ENCODE data around the gene BCAS2. TPM values are rescaled to one million over a fixed set of nuclear protein-coding genes. Genes with fewer than 3 reads are reported as not detected.
A peak's percentile ranks its signal among the peaks of the same experiment; 100 is the strongest.

BCAS2 gene
- total RNA-seq: 58.1 and 58.4 TPM in 2 replicates

DNA sequence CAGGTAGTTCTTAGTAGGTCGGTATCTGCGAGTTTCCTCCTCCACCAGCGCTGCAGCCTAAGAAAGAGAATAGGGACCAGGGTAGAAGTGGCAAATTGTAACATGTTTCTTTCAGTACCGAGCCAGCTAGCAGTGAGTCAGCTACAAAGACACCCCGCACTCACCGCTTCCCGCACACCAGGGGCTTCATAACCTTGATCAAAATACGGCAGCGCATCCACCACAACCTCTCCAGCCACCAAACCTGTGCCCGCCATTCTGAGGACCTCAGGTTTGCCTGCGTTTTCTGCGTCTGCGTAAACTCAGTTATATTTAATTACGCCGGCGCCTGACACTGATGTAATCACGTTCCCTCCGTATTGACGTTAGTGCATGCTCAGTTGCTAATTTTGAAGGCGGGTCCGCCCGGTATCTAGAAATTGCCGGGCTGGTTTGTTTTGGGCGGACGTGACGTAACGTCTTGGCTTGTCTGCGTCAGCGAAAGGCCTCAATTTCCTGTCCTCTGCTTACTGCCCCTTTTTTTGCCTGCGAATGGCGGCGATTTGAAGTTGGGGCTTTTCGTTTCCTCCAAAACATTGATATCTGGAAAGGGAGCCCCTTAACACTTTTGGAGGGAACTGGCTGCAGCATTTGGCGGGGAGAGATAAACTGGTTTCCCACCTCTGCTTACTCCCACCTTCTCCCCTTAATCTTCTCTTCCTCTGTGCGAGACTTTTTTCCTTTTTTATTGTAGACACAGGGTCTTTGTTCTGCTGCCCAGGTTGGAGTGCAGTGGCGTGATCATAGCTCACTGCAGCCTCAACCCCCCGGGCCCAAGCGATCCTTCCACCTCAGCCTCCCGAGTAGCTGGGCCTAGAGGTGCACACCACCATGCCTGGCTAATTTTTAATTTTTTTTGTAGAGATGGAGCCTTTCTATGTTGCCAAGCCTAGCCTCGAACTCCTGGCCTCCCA is at the start of gene BCAS2:
TSS of gene BCAS2 (minus strand) at position 281 of the 953 bp plus-strand sequence. CDS start at position 257, 24 bp downstream.
- TF ChIP-seq, protein P1, sequence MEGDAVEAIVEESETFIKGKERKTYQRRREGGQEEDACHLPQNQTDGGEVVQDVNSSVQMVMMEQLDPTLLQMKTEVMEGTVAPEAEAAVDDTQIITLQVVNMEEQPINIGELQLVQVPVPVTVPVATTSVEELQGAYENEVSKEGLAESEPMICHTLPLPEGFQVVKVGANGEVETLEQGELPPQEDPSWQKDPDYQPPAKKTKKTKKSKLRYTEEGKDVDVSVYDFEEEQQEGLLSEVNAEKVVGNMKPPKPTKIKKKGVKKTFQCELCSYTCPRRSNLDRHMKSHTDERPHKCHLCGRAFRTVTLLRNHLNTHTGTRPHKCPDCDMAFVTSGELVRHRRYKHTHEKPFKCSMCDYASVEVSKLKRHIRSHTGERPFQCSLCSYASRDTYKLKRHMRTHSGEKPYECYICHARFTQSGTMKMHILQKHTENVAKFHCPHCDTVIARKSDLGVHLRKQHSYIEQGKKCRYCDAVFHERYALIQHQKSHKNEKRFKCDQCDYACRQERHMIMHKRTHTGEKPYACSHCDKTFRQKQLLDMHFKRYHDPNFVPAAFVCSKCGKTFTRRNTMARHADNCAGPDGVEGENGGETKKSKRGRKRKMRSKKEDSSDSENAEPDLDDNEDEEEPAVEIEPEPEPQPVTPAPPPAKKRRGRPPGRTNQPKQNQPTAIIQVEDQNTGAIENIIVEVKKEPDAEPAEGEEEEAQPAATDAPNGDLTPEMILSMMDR (IDR thresholded peaks at IDR 0.05; ENCODE audit: insufficient read depth, low read length, poor library complexity, severe bottlenecking): no peak
- Histone ChIP-seq H3K4me3 (ENCODE audit: low read depth, low read length) (peak within 1 kb of the TSS; percentile 87), H3K36me3 (ENCODE audit: control insufficient read depth, insufficient read depth, low read length) (no peaks in the 10 kb centered on the region), H3K27me3 (ENCODE audit: control insufficient read depth, insufficient read depth, low read length) (no peaks in the 10 kb centered on the region)
- peak; percentile 94 for DNase-seq (ENCODE audit: low read depth)

GRCh38 chr1:114627107-114627506 is 45.7 kb upstream of the BCAS2 start:
- Histone ChIP-seq H3K27me3 (ENCODE audit: control insufficient read depth, insufficient read depth, low read length) (no peaks in the 10 kb centered on the region), H3K4me3 (ENCODE audit: low read depth, low read length) (no peak overlapping the region), H3K36me3 (ENCODE audit: control insufficient read depth, insufficient read depth, low read length) (no peaks in the 10 kb centered on the region)
- TF ChIP-seq, protein P1 (IDR thresholded peaks at IDR 0.05; ENCODE audit: insufficient read depth, low read length, poor library complexity, severe bottlenecking): no peak
- DNase-seq (ENCODE audit: low read depth): no peak

DNA sequence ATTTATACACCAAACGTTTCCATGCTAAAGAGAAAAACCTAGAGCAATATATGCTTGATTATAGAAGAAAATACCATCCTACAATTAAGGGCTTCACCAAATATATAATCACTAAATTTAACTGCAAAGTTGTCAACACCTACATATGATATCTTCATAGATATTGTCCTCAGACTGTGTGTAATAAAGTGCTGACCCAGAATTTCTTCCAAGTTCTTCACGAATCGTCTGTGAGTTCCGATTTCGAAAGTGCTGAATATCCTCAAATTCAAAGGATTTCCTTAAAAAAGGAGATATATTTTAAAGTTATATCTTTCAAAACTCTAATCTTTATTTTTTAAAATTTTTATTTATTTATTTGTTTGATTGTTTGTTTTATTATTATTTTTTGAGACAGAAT is 41.9 kb upstream of the BCAS2 start:
- DNase-seq (ENCODE audit: low read depth): no peak
- no peaks in the 10 kb centered on the region for H3K27me3 ChIP-seq (ENCODE audit: control insufficient read depth, insufficient read depth, low read length)
- TF ChIP-seq, protein P1 (IDR thresholded peaks at IDR 0.05; ENCODE audit: insufficient read depth, low read length, poor library complexity, severe bottlenecking): no peak
- H3K36me3 ChIP-seq (ENCODE audit: control insufficient read depth, insufficient read depth, low read length): no peaks in the 10 kb centered on the region
- no peak overlapping the region for H3K4me3 ChIP-seq (ENCODE audit: low read depth, low read length)

GRCh38 chr1:114620419-114620818 is 39.0 kb upstream of the BCAS2 start:
- TF ChIP-seq, protein P1 (IDR thresholded peaks at IDR 0.05; ENCODE audit: insufficient read depth, low read length, poor library complexity, severe bottlenecking): no peak
- H3K27me3 ChIP-seq (ENCODE audit: control insufficient read depth, insufficient read depth, low read length): no peaks in the 10 kb centered on the region
- no peaks in the 10 kb centered on the region for H3K36me3 ChIP-seq (ENCODE audit: control insufficient read depth, insufficient read depth, low read length)
- no peak overlapping the region for H3K4me3 ChIP-seq (ENCODE audit: low read depth, low read length)
- DNase-seq (ENCODE audit: low read depth): no peak

- no peaks in the 10 kb centered on the region for H3K27me3 ChIP-seq (ENCODE audit: control insufficient read depth, insufficient read depth, low read length)
- no peaks in the 10 kb centered on the region for H3K36me3 ChIP-seq (ENCODE audit: control insufficient read depth, insufficient read depth, low read length)
- H3K4me3 ChIP-seq (ENCODE audit: low read depth, low read length): no peak overlapping the region
- DNase-seq (ENCODE audit: low read depth): no peak
- TF ChIP-seq, protein P1 (IDR thresholded peaks at IDR 0.05; ENCODE audit: insufficient read depth, low read length, poor library complexity, severe bottlenecking): no peak
Observed at GRCh38 chr1:114618606-114619005, 37.2 kb upstream of the BCAS2 start.
